HG02588 (cell line): ENCODE data around the gene APCDD1.
"Not testable (repeated sequence)": the region's sequence is repeated elsewhere in the genome, so short reads cannot be mapped to it uniquely, and the experiment has no call there.

Experiments used
- ATAC-seq: cut with Tn5 transposase; IDR thresholded peaks from one replicate; pipeline ENCODE4 v1.9.1; 2021; ENCODE audit warnings: mild to moderate bottlenecking, moderate library complexity; ENCODE audit not compliant: unreplicated experiment

Gene APCDD1

DNA sequence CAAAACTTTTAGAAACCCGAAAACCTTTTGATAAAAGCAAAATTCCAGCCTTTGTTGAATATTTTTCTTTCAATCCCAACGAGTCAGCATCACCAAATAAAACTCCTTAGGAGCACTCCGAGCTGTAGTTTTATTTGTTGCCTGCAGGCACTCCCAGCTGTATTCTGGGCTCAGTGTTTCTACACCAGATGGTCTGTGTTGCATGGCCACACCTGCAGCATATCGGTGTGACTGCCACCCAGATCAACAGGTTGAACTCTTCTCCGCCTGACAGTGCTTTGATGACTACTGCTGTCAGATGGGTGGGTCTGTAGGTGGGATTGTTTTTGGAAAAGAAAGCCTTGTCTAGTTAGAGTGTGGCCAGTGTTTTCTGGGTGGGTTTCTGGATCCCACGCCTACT is 32.7 kb downstream of the APCDD1 start:
- ATAC-seq = no peak

DNA sequence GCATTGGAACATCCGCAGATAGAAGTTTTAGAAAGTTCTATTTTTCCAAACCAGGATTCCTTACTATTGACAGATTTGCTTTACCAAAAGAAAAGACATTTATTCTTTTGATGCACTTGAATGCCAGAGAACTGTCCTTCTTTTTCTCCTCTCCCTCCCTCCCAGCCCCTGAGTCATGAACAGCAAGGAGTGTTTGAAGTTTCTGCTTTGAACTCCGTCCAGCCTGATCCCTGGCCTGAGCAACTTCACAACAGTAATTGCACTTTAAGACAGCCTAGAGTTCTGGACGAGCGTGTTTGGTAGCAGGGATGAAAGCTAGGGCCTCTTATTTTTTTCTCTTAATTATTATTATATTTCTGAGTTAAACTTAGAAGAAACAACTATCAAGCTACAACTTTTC is 33.6 kb downstream of the APCDD1 start:
- ATAC-seq = no peak

DNA sequence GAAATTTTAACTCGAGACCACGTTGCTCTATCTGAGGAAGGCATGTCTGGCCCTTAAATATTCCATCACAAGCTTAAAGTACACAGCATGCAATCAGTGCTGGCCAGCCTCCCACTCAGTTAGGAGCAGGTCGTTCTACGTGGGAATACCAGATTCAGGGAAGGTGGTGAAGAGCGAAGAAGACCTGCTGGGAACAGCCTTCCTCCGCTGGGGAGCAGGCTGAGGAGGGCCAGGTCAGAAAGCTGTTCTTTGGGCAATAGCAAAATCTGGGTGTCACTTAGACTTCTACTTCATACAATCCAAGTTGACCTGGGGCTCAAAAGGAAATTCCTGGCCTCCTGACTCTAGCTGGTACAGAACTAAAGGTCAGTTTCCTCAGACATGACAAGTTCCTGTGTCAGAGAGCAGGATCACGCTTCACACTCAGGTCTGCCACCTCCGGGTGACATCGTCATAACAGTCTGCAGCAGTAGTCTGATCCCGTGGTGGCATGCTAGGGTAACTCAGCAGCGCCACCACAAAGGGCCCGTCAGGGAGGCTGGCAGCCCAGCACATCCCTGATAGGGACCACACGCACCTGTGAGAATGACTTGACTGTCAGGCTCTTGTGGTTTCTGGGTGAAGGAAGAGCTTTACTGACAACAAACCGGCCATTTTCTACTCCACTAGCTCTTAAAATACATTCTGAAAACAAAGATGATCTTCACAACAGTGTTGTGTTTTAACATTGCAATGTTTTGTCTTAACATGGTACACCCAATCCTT is 36.1 kb downstream of the APCDD1 start:
- peak; percentile 96 for ATAC-seq

DNA sequence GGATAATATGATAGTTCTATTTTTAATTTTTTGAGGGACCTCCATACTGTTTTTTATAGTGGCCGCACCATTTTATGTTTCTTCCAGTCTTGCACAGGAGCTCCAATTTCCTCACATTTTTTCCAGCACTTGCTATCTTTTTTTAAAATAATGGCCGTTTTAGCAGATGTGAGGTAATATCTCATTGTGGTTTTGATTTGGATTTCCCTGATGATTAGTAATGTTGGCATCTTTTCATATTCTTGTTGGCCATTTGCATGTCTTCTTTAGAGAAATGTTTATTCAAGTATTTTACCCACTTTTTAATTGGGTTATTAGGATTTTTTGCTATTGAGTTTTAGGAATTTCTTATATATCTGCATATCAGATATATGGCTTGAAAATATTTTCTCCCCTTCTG is 41.5 kb downstream of the APCDD1 start:
- no peak for ATAC-seq

DNA sequence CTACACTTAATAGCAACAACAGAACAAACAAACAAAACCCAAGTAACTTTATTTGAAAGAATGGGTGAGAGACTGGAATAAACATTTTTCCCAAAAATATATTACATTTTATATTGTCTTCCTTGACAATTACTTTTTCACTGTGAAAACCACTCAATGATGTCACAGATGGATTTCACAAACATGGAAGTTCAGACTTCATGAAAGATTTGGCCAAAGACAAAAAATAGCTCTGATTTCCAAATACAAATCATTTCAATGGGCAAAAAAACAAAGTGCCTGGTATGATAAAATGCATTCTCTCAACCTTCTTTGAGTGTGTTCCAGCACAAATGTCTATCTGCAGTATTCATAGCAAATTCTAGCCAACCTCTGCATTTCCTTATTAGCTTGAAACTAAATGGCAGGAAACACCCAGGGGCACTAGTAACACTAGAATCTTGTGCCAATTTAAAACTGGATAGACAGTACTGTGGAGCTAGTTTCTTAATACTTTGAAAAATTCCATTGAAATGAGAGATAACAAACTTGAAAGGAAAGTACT is 42.8 kb downstream of the APCDD1 start:
- ATAC-seq = no peak

DNA sequence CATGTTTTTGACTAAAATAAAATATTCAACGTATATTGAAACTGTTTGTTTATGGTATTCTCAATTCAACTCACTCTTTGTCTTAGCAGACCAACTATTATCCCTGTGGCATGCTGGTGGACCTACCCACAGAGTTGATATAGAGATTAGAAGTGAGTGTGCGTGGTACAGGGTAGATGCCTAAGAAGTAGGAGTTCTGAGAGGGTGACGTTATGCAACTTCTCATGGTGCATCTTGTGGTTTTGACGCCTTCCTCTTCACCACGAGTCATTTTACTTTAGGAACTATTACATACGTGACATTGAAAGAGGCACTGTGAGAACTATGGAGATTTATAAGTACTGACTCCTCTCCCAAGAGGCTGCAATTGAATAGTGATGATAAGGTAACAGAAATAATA is 44.8 kb downstream of the APCDD1 start:
- no peak for ATAC-seq

DNA sequence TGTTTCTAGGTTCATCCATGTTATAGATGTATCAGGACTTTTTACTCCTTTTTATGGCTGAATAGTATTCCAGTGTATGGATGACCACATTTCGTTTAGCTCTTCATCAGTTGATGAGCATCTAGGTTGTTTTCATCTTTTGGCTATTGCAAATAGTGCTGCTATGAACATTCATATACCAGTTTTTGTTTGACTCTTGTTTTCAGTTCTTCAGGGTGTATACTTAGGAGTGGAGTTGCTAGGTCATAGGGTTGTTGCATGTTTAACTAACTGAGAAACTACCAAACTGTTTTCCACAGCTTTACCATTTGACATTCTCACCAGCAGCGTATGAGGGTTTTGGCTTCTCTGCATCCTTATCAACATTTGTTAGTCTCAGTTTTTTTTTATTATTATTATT is 45.6 kb downstream of the APCDD1 start:
- ATAC-seq = no peak

DNA sequence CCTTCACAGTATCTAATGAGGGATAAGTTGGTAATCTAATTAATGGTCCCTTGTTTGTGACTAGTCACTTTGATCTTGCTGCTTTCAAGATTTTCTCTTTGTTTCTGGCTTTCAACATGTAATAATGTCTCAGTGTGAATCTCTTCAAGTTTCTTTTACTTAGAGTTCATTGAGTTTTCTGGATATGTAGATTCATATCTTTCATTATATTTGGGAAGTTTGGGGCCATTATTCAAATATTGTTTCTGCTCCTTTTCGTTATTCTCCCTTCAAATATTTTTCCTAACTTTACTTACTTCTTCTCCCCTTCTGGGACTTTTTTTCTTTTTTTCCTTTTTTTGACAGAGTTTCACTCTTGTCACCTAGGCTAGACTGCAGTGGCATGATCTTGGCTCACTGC is 50.3 kb downstream of the APCDD1 start:
- ATAC-seq = no peak

DNA sequence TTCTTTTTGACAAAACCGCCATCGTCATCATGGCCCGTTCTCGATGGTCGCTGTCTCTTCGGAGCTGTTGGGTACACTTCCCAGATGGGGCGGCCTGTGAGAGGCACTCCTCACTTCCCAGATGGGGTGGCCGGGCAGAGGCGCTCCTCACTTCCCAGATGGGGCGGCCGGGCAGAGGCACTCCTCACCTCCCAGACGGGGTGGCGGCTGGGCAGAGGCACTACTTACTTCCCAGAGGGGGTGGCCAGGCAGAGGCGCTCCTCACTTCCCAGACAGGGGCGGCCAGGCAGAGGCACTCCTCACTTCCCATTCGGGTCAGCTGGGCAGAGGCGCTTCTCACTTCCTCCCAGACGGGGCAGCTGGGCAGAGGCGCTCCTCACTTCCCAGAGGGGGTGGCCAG is 51.5 kb downstream of the APCDD1 start:
- not testable (repeated sequence) for ATAC-seq

DNA sequence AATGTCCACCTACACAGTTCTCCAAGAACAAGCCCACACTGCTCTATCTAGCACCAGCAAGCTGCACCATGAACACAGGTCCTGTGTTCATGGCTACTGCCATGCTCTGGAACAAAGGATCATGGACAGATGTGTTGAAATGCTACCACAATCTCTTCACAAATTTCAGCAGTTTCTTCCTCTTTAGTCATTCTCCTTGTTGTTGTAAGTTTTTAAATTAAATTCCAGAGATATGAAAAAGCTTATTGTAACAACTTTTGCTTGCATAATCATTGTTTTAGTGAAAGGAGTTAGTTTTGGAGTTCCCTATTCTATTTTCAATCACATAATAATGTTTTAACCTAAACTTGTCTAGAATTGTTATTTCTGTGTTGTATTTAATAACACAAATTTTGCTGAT is 54.2 kb downstream of the APCDD1 start:
- ATAC-seq = no peak

DNA sequence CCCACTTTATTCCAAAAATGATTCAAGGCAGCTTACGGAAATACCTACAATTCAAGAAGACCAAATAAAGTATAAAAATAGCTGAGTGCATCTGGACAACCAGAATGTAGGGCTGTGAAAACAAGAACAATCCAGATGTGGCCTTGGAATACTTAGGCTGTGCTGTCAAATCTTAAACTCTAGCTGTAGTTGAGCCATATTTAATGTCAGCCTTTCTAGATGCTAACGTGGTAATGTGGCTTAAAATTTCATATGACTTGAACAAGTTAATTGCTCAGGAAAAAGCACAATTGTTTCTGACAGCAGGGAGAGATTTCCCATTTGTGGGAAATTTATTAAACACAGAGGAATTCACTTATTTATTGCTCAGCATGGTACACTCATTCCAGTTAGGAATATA is 56.8 kb downstream of the APCDD1 start:
- no peak for ATAC-seq

DNA sequence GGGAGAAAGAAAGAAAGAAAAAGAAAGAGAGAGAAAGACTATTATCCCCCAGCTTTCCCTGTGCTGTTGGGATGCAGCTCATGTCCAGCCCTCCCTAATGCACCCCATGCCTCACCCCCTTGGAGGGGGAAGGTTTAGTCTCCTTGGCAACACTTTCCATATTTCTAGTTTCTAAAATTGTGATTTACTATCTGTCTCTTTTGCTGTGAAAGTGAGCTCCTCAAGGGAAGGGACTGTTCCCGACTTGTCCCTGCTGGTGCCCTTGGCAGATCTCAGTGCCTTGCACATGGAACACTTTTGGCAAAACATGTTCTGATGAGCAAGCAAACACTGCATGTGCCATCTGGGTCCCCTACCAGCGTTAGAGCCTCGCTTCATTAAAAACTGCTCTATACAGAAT is 59.6 kb downstream of the APCDD1 start:
- ATAC-seq = no peak

DNA sequence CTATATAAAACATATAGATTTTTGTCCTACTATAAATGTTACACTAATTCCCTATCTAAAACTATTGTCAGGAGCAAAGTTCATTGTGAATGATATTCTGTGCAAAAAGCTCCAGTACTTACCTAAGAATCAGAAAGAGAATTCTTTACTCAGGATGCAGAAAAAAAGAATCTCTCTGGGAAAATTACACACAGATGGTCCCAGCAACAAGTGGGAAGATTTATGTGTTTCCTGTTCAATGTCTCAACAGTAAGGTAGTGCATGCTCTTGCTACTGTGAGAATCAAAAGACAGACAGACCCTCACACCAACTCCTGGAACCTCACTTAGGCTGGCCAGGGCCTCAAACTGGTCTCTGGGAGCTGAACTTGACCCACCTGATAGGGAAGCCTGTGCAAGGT is 60.2 kb downstream of the APCDD1 start:
- ATAC-seq = no peak

DNA sequence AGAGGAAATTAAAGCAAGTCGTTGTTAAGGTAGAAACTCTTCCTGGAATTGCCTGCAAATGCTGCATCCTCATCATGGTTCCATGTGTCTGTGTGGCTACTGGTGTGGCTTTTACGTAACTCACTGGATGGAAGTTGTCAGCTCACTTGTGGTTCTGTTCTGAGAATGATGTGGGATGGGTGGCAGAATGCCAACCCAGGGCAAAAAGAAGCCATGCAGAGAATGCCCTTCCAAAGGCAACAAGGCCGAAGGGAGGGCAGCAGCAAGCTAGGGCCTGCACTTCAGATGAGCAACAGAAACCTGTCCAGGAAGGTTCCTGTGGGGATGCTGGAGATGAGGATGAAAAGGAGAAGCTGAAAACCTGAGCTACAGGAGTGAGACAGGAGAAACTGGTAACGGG is 61.0 kb downstream of the APCDD1 start:
- no peak for ATAC-seq

DNA sequence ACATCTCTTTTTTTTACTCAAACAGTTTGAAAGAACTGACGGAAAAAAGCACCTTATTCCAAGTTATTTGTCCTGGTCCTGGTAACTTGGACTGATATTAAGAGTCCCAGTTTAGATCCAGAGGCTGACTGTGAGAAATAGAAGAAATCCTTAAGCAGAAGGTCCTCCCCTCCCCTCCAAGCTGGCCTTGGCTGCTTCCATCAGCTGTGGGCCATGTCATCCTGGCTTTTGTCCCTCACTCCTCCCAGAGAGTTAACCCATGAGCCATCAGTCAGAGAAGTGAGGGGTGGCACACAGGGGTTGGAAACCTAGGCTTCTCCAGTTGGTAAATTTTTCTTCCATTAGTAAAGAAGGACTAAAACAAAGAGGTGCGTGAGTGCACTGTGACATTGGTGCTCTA is 61.6 kb downstream of the APCDD1 start:
- ATAC-seq = no peak

DNA sequence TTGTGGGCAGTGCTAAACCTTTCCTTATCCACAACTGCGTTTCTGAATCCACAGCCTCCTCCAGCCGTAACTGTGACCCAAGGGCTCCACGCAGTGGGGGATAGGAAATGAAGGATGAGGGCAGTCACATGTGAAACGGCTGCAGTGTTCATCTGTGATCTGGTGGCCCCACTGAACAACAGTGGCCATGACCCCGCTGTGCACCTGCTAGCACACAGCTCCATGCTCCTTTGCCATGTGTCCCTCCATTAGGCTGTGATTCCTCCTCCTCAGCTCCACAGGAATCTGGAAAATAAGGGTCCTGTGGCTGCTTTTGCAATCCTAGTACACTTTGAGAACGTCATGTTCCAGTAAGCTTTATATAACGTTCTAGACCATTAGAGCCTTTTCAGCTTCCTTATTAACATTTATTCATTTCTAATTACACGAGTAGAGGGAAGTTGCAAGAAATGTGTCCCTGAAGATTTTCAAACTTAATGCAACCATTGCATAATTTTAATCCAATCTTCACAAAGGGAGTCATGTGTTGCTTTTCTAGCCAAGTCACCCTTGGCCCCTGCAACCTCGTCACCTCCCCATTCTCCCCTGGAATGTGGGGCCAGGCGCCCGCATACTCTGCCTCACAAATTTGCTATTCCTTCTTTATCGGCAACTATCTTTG is 64.3 kb downstream of the APCDD1 start:
- ATAC-seq = no peak

DNA sequence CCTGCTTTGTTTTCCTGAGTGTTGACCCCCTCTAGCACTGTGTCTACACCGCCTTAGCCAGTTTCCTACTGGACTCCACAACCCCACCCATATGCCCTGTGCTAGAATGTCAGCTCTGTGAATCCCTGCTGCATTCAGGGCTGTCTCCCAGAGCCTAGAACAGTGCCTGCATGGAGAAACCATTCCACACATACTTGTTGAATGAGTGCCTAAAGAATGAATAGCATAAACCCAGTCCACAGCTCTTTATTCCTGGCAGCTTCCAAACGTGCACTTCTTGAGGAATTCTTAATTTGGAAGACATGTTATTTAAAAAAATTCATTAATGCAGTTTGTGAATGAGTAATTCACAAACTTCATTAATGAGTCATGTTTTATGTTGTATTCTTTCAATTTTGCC is 64.9 kb downstream of the APCDD1 start:
- ATAC-seq = no peak

DNA sequence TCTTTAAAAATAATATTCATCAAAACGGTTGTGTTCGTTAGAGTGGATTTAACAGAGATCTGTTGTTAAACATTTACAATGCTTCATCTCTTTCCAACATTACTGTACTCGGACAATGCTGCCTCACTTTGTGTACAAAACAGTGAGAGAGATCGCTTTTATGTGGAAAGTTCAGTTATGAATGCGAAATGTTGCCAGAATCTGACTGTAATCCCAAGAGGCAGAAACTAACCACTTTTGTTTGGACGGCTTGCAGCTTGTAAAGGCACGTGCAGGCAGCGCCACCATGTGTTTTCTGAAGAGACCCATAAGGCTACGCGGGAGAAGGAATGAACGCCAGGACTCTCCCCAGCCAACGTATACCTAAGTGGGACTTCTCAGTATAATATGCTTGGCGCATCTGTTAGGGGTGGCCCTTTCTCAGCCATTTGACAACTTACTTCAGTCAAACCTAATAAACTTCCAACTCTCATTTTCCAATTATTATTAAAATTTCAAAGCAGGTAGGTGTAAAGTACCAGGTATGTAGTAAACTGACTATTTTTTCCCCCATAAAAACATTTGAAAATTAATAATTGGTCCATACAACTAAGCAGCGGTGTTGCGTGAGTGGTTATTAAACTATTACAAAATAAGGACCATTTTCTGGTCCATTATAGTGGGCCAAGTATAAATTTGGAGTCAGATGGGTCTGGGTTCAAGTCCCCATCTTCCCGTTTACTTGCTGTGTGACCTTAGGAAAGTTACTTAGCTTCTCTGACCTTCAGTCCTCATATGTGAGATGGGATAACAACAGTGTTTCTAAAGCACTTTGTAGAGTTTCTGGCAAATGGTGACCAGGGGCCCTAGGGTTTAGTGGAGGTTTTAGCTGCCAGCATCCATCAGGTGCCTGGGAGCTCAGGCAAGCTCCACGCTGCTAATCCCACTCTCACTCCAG is 65.8 kb downstream of the APCDD1 start:
- peak; percentile 76 for ATAC-seq

DNA sequence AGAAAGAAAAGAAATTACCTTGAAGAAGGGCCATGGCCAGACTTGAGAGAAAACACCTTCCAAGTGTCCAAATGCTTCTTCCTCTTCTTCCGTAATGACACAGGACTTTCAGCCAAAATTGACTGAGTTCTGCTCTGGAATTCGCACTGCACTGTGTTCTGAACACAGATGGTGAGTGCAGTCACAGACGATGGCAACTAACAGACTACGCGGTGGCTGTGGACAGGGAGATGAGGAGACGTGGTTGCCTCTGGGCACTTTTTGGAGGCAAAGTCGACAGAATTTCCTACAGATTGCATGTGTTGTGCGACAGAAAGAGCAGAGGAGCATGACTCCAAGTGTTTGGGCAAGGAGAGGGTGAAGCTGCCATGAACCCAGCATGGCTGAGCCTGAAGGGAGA is 67.1 kb downstream of the APCDD1 start:
- no peak for ATAC-seq

DNA sequence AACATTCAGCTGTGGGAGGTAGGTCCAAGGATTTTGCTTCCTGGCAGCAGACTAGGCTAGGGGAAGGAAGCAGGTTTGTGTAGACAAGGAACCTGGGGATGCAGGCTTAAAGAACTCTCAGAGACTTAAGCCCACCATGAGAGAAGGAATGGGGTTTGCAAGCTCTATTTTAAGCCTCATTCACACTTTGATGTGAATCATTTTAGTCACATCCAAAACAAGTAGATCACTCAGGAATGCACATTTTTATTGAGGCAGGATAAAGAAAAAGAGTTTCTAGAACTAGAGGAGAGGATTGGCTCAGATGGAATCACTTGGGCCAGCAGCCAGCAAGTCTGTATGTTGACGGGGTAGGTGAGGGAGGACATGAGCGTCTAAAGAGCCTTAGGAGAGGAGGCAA is 68.1 kb downstream of the APCDD1 start:
- no peak for ATAC-seq

DNA sequence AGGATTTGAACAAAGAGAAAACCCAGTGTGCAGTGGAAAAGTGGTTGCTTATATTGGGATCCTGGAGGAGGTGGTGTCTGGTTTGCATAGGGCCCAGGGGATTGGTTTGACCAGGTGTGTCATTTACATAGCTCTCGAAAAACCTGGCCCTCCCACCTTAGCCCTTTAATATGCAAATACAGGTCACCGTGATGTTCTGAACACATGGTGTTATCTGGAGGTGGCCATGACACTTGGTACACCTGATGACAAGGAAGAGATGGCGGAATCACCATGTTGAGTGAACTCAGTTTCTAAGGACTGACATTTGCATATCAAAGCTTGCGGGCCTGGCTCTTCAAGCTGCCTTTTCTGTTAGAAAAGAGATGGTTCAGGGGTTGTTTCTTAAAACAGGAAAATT is 69.1 kb downstream of the APCDD1 start:
- no peak for ATAC-seq
